Spleen (tissue), 11 donors: ENCODE data around the gene YPEL1. TPM values are rescaled to one million over a fixed set of nuclear protein-coding genes. Genes with fewer than 3 reads are reported as not detected.
"Not testable (repeated sequence)": the region's sequence is repeated elsewhere in the genome, so short reads cannot be mapped to it uniquely, and the experiment has no call there.

Source experiments
- DNase-seq: peaks from one replicate; pipeline ENCODE4 v3.0.0-alpha.2; 2020
- H3K27ac ChIP-seq, 8 donors: fragments of 200-600 bp; sonication (generic) in 7 of 8; 1 replicate in 4 of 8; 2 replicates in 4 of 8; pipeline versions ENCODE4 v1.5.0 to v1.8.0; 2016 to 2021; ENCODE audit warnings: inconsistent platforms in 4 of 8, mild to moderate bottlenecking in 4 of 8, moderate library complexity in 1 of 8
- H3K27me3 ChIP-seq, 7 donors: fragments of 200-600 bp; sonication (generic) in 6 of 7; replicated peaks in 1 of 7; 1 replicate in 4 of 7; 2 replicates in 3 of 7; pipeline versions ENCODE4 v1.5.0 to v1.8.0; 2016 to 2021; ENCODE audit warnings: inconsistent platforms in 3 of 7, mild to moderate bottlenecking in 1 of 7
- H3K36me3 ChIP-seq, 6 donors: fragments of 200-600 bp; sonication (generic) in 5 of 6; 1 replicate in 4 of 6; 2 replicates in 2 of 6; pipeline versions ENCODE4 v1.5.0 to v1.8.0; 2016 to 2021; ENCODE audit warnings: inconsistent platforms in 2 of 6
- H3K4me1 ChIP-seq, 6 donors: fragments of 200-600 bp; sonication (generic) in 5 of 6; 1 replicate in 3 of 6; 2 replicates in 3 of 6; pipeline versions ENCODE4 v1.5.0 to v1.8.0; 2016 to 2021; ENCODE audit warnings: inconsistent platforms in 3 of 6
- H3K4me3 ChIP-seq, 8 donors: fragments of 200-600 bp; sonication (generic) in 7 of 8; 1 replicate in 4 of 8; 2 replicates in 4 of 8; pipeline versions ENCODE4 v1.5.0 to v1.8.0; 2016 to 2021; ENCODE audit warnings: inconsistent platforms in 4 of 8, mild to moderate bottlenecking in 4 of 8, moderate library complexity in 2 of 8
- H3K9me3 ChIP-seq, 8 donors: fragments of 200-600 bp; sonication (generic) in 7 of 8; 1 replicate in 4 of 8; 2 replicates in 4 of 8; pipeline versions ENCODE4 v1.5.0 to v1.8.0; 2016 to 2021; ENCODE audit warnings: inconsistent platforms in 4 of 8
- POLR2A ChIP-seq, 3 donors: fragments of 450-650 bp; IDR thresholded peaks; one replicate each; pipeline ENCODE4 v1.5.1; 2017; ENCODE audit warnings: antibody characterized with exemption in 3 of 3, mild to moderate bottlenecking in 1 of 3
- POLR2AphosphoS5 ChIP-seq, 3 donors: sonication (generic); formaldehyde crosslinking; IDR thresholded peaks; one replicate each; pipeline ENCODE4 v1.5.1; 2017; ENCODE audit warnings: antibody characterized with exemption in 3 of 3
- WGBS, 5 donors: extraction: QIAGEN DNeasy Blood & Tissue Kit in 3 of 5; methylation state at CpG; one replicate each; pipeline versions ENCODE4 v1.1.5 to v1.1.7; 2013 to 2018; 5-methylcytosine and 5-hydroxymethylcytosine counted together
- intact Hi-C: fragments of 100-400 bp; cut with DNase I; formaldehyde crosslinking; loops from one replicate; pipeline ENCODE4 v1.15.0; 2023; ENCODE audit warnings: low total_unique reads
- polyA plus RNA-seq, 3 donors: library from polyadenylated mRNA; stranded (reverse); fragments of 200-250 nt; gene quantifications; one replicate each; pipeline ENCODE4 v1.2.1, GENCODE V29; 2013
- total RNA-seq, 7 donors: library from RNA; depleted of rRNA in 3 of 7; stranded (reverse); fragments of >200 nt in 3 of 7; fragmentation: NEBNext Ultra II Directional in 4 of 7; extraction: Animal tissue kit (Norgen Biotek cat#: 25700) in 4 of 7; gene quantifications; one replicate each; pipeline versions ENCODE4 v1.1.0 to v1.2.1, GENCODE V29; 2016 to 2021
- TF ChIP-seq, protein P1 (sequence below), 11 experiments: fragments of 200-600 bp in 7 of 11; fragments of 450-650 bp in 4 of 11; sonication (generic) in 4 of 11; IDR thresholded peaks in 8 of 11; conservative IDR thresholded peaks in 3 of 11; 1 replicate in 7 of 11; 2 replicates in 4 of 11; pipeline versions ENCODE4 v1.4.0 to v1.8.0; 2016 to 2021; ENCODE audit warnings: antibody characterized with exemption in 11 of 11, inconsistent platforms in 4 of 11, mild to moderate bottlenecking in 1 of 11
- donor health status: healthy with polysubstance abuse.
- donor health status: DM: no; HTN: no; CAD: no; lungs with moderate emphysema.
- donor health status: DM: no; HTN: no; CAD: no.
- donor health status: Bipolar disorder and iron deficiency.
- donor health status: healthy.
- donor health status: DM: no; HTN: no; CAD: no.
- donor health status: DM: yes; HTN: yes; CAD: no.

The YPEL1 gene
- total and polyA plus RNA-seq, 10 donors: 4.8 to 21.3 (median 11.0) TPM

DNA sequence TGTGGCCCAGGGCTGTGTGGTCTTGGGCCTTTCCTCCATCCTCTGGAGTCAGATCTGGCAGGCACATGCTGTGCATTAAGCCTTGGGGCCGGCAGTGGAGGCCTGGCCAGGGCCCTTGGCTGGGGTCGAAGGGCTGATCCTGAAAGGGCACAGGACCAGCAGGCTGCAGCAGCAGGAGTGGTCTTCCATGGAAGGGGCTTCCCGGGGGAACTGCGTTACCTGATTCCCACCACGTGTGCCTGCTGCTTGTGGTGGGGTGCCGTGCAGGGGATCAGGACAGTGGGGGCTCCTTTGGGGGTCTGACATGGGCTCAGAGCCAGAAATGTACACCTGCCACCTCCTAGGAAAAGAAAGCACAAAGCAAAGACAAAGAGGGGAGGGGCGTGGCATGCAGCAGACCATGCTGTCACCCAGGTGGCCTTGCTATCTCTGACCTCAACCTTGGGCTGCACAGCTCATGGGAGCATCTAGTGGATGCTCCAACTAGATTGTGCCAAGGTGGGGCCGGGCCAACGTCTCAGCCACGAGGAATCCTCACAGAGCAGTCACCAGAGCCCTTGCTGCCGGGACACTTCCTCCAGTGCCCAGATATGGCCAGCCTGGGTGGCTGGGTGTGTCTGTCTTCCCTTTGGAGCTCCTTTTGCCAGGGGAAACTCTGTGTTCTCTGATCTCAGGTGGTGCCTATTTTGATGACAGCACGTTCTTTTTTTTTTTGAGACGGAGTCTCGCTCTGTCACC is 17.9 kb upstream of the YPEL1 start:
- peak in 1 of 3 donors; percentile 65 for TF ChIP-seq POLR2AphosphoS5 (IDR thresholded peaks at IDR 0.05)
- TF ChIP-seq, protein P1, sequence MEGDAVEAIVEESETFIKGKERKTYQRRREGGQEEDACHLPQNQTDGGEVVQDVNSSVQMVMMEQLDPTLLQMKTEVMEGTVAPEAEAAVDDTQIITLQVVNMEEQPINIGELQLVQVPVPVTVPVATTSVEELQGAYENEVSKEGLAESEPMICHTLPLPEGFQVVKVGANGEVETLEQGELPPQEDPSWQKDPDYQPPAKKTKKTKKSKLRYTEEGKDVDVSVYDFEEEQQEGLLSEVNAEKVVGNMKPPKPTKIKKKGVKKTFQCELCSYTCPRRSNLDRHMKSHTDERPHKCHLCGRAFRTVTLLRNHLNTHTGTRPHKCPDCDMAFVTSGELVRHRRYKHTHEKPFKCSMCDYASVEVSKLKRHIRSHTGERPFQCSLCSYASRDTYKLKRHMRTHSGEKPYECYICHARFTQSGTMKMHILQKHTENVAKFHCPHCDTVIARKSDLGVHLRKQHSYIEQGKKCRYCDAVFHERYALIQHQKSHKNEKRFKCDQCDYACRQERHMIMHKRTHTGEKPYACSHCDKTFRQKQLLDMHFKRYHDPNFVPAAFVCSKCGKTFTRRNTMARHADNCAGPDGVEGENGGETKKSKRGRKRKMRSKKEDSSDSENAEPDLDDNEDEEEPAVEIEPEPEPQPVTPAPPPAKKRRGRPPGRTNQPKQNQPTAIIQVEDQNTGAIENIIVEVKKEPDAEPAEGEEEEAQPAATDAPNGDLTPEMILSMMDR (IDR thresholded peaks at IDR 0.05 in 8 of 11, conservative IDR thresholded peaks at IDR 0.05 in 3 of 11): no peak
- H3K4me3 ChIP-seq: no peak overlapping the region
- 75 to 89% (median 83%) methylated on average over 13 to 14 of the region's 14 CpGs for WGBS, 5 donors
- no peaks in the 10 kb centered on the region for H3K9me3 ChIP-seq
- intact Hi-C loops: no loop called here
- DNase-seq: no peak
- H3K36me3 ChIP-seq: peaks cover 0 to 63% (median 16%) of the 10 kb centered on the region in 6 donors
- H3K4me1 ChIP-seq: peaks cover 0 to 37% (median 13%) of the 10 kb centered on the region in 6 donors
- H3K27ac ChIP-seq: no peak overlapping the region
- no peaks in the 10 kb centered on the region for H3K27me3 ChIP-seq

DNA sequence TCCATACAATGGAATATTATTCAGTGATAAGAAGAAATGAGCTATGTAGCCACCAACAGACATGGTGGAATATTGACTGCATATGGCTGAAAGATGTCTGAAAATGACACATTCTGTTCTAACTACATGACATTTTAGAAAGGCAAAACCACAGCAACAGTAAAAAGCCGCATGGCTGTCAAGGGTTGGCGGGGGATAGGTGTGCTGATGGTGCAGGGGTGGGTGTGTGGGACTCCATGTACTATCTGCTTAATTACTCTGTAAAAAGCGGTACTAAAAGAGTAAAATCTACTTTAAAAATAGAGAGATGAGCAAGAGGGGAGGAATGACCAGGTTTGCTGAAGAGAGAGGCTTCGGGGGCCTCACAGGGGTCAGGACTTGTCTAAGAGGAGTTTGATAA is 16.7 kb upstream of the YPEL1 start:
- intact Hi-C loops: no loop called here
- no peaks in the 10 kb centered on the region for H3K27me3 ChIP-seq
- TF ChIP-seq POLR2A (IDR thresholded peaks at IDR 0.05) (no peak), POLR2AphosphoS5 (IDR thresholded peaks at IDR 0.05) (no peak)
- TF ChIP-seq, protein P1 (IDR thresholded peaks at IDR 0.05 in 8 of 11, conservative IDR thresholded peaks at IDR 0.05 in 3 of 11): no peak
- no peak overlapping the region for H3K4me3 ChIP-seq
- peaks cover 0 to 36% (median 13%) of the 10 kb centered on the region in 6 donors for H3K4me1 ChIP-seq
- no peak overlapping the region for H3K27ac ChIP-seq
- 89 to 94% (median 93%) methylated on average over 4 of the region's 4 CpGs for WGBS, 5 donors
- peaks cover 0 to 50% (median 8%) of the 10 kb centered on the region in 6 donors for H3K36me3 ChIP-seq
- no peak for DNase-seq
- no peaks in the 10 kb centered on the region for H3K9me3 ChIP-seq

DNA sequence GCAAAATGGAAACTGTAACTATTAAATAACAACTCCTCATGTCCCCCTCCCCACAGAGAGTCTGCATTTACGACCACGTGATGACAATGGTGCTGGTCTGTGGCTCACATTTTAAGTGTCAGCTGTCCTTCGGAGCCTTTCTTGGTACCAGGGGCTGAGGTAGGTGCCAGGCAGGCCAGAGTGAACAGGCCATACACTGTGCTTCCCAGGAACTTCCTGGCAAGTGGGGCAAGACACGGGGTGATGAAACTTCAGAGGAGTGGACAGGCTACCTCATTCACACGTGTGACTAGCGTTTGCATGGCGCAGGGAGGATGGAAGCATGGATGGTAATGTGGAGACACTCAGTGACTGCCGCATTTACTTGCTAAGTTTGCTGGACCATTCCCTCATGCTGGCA is 10.4 kb upstream of the YPEL1 start:
- intact Hi-C loops: no loop called here
- Histone ChIP-seq H3K36me3 (no peaks in the 10 kb centered on the region), H3K4me3 (no peak overlapping the region), H3K27ac (no peak overlapping the region), H3K4me1 (no peaks in the 10 kb centered on the region), H3K27me3 (no peaks in the 10 kb centered on the region), H3K9me3 (no peaks in the 10 kb centered on the region)
- 79 to 85% (median 82%) methylated on average over 8 of the region's 8 CpGs for WGBS, 5 donors
- TF ChIP-seq POLR2AphosphoS5 (IDR thresholded peaks at IDR 0.05) (peak in 1 of 3 donors; percentile 17), POLR2A (IDR thresholded peaks at IDR 0.05) (no peak)
- TF ChIP-seq, protein P1 (IDR thresholded peaks at IDR 0.05 in 8 of 11, conservative IDR thresholded peaks at IDR 0.05 in 3 of 11): no peak
- DNase-seq: no peak

DNA sequence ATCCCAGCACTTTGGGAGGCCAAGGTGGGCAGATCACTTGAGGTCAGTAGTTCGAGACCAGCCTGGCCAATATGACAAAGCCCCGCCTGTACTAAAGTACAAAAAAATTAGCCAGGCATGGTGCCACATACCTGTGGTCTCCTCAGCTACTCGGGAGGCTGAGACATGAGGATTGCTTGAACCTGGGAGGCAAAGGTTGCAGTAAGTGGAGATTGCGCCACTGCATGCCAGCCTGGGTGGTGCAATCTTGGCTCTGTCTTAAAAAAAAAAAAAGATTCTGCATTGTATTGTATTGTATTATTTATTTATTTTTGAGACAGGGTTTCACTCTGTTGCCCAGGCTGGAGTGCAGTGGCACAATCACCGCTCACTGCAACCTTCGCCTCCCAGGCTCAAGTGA is 9.3 kb upstream of the YPEL1 start:
- H3K9me3 ChIP-seq, H3K27me3 ChIP-seq, H3K4me1 ChIP-seq, DNase-seq, H3K27ac ChIP-seq, H3K36me3 ChIP-seq, intact Hi-C loops, H3K4me3 ChIP-seq: not testable (repeated sequence)
- WGBS, 5 donors: 89 to 94% (median 92%) methylated on average over 6 of the region's 6 CpGs
